Panc1 (cell line): ENCODE measurements around the gene DCUN1D3. TPM values are rescaled to one million over a fixed set of nuclear protein-coding genes. Genes with fewer than 3 reads are reported as not detected.

Experiments
- ATAC-seq: fragments of 200-7000 bp; cut with Tn5 transposase; 2 replicates; pipeline ENCODE4 v1.9.1; 2020; ENCODE audit warnings: mild to moderate bottlenecking, moderate library complexity
- BruUV-seq: library from RNA; stranded (reverse); fragments of 400-500 nt; replicated peaks from 2 replicates; lab custom pipeline; 2021; lab: Mats Ljungman, UMichigan
- CTCF ChIA-PET: fragments of 300-600 bp; sonication (Branson Sonifier 250); formaldehyde crosslinking; loops from one replicate; lab custom pipeline; 2022; ENCODE audit warnings: antibody characterized with exemption; lab: Charles Lee
- POLR2A ChIA-PET: fragments of 300-600 bp; sonication (Branson Sonifier 250); formaldehyde crosslinking; loops from one replicate; lab custom pipeline; 2022; ENCODE audit warnings: antibody characterized with exemption; lab: Charles Lee
- DNase-seq: peaks from one replicate; pipeline ENCODE4 v3.0.0-alpha.2; 2010; ENCODE audit warnings: low read depth, low spot score
- H3K27ac ChIP-seq: 2 replicates; pipeline ENCODE4 v1.5.1; 2011; ENCODE audit warnings: mild to moderate bottlenecking, low read length, inconsistent platforms
- H3K27me3 ChIP-seq: fragments of 200-500 bp; sonication (Bioruptor generic); 2 replicates; pipeline ENCODE4 v1.6.0; 2014; ENCODE audit warnings: low read length, inconsistent platforms; ENCODE audit not compliant: control insufficient read depth, insufficient read depth
- H3K36me3 ChIP-seq: fragments of 200-500 bp; sonication (Bioruptor generic); 2 replicates; pipeline ENCODE4 v1.5.1; 2014; ENCODE audit warnings: inconsistent platforms, mild to moderate bottlenecking, low read length, moderate library complexity; ENCODE audit not compliant: control insufficient read depth, insufficient read depth
- H3K4me1 ChIP-seq: 2 replicates; pipeline ENCODE4 v1.5.1; 2011; ENCODE audit warnings: inconsistent platforms, mild to moderate bottlenecking, low read length, moderate library complexity; ENCODE audit not compliant: control insufficient read depth, insufficient read depth
- H3K4me3 ChIP-seq, 2 experiments: 2 replicates each; pipeline ENCODE4 v1.5.1; 2011 to 2012; ENCODE audit warnings: low read depth in 2 of 2, low read length in 2 of 2, mild to moderate bottlenecking in 2 of 2, inconsistent platforms in 1 of 2, moderate library complexity in 1 of 2
- H3K9me3 ChIP-seq: fragments of 200-500 bp; sonication (Bioruptor generic); 2 replicates; pipeline ENCODE4 v1.5.1; 2014; ENCODE audit warnings: low read depth, mild to moderate bottlenecking, inconsistent platforms, low read length, moderate library complexity; ENCODE audit not compliant: control insufficient read depth, insufficient read depth
- CTCF ChIP-seq: fragments of 450-650 bp; IDR thresholded peaks from 2 replicates; pipeline ENCODE4 v1.5.1; 2017; ENCODE audit warnings: mild to moderate bottlenecking
- POLR2AphosphoS5 ChIP-seq: IDR thresholded peaks from 2 replicates; pipeline ENCODE4 v1.6.1; 2012; ENCODE audit warnings: mild to moderate bottlenecking, low read depth, low read length, moderate library complexity
- SIN3A ChIP-seq: IDR thresholded peaks from 2 replicates; pipeline ENCODE4 v1.6.1; 2012; ENCODE audit warnings: low read depth, mild to moderate bottlenecking, low read length, moderate library complexity, borderline replicate concordance; ENCODE audit not compliant: insufficient read depth
- TCF7L2 ChIP-seq: IDR thresholded peaks from 2 replicates; pipeline ENCODE4 v1.6.1; 2011; ENCODE audit warnings: mild to moderate bottlenecking, low read depth, low read length, inconsistent platforms
- in situ Hi-C: cut with HindIII; loops from 2 replicates; pipeline ENCODE4 v1.10.0; 2016; ENCODE audit warnings: low sequenced_read_pairs, low pct_unique_long_range_greater_than_20kb
- intact Hi-C: fragments of 100-400 bp; cut with micrococcal nuclease; formaldehyde crosslinking; loops from one replicate; pipeline ENCODE4 v1.10.0; 2022; ENCODE audit not compliant: unreplicated experiment
- total RNA-seq: library from RNA; stranded (reverse); gene quantifications from one replicate; pipeline ENCODE4 v1.2.1, GENCODE V29; 2021; ENCODE audit not compliant: unreplicated experiment
- TF ChIP-seq, protein P1 (sequence below), 2 experiments: IDR thresholded peaks; 2 replicates each; pipeline ENCODE4 v1.6.1; 2011 to 2012; ENCODE audit warnings: low read depth in 2 of 2, control low read depth in 1 of 2, low read length in 1 of 2, mild to moderate bottlenecking in 1 of 2, moderate library complexity in 1 of 2; ENCODE audit not compliant: insufficient read depth in 1 of 2

DCUN1D3 gene
- total RNA-seq, 1 experiment from 2014 or later = 23.5 TPM

DNA sequence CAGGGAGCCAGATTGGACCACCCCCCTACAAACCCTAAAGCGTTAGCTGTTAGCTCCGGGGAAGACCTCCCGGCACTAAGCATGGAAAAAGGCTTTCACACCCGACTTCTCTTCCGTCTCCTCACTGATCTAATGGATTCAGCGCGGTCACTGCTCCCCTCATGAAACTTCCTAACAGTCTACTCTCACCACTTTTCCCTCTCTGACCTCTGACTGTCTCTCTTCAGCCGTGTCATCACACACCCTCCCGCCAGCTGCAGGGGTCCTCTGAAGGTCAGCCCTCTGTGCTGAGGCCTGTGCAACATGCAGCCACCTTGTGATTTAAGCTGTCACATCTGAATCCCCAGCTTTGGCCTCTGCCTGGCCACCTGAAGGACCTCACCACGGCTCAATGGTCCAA is 16.1 kb upstream of the DCUN1D3 start:
- TF ChIP-seq SIN3A = no peak
- TF ChIP-seq, protein P1, sequence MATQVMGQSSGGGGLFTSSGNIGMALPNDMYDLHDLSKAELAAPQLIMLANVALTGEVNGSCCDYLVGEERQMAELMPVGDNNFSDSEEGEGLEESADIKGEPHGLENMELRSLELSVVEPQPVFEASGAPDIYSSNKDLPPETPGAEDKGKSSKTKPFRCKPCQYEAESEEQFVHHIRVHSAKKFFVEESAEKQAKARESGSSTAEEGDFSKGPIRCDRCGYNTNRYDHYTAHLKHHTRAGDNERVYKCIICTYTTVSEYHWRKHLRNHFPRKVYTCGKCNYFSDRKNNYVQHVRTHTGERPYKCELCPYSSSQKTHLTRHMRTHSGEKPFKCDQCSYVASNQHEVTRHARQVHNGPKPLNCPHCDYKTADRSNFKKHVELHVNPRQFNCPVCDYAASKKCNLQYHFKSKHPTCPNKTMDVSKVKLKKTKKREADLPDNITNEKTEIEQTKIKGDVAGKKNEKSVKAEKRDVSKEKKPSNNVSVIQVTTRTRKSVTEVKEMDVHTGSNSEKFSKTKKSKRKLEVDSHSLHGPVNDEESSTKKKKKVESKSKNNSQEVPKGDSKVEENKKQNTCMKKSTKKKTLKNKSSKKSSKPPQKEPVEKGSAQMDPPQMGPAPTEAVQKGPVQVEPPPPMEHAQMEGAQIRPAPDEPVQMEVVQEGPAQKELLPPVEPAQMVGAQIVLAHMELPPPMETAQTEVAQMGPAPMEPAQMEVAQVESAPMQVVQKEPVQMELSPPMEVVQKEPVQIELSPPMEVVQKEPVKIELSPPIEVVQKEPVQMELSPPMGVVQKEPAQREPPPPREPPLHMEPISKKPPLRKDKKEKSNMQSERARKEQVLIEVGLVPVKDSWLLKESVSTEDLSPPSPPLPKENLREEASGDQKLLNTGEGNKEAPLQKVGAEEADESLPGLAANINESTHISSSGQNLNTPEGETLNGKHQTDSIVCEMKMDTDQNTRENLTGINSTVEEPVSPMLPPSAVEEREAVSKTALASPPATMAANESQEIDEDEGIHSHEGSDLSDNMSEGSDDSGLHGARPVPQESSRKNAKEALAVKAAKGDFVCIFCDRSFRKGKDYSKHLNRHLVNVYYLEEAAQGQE (IDR thresholded peaks at IDR 0.05; ENCODE audit: insufficient read depth in 1 of 2, low read depth in 2 of 2, low read length in 1 of 2) = no peak
- TF ChIP-seq TCF7L2 = no peak
- TF ChIP-seq POLR2AphosphoS5 = no peak
- no peak for TF ChIP-seq CTCF
- no peak for ATAC-seq
- intact Hi-C loops = no loop called here
- Histone ChIP-seq H3K9me3 (no peaks in the 10 kb centered on the region), H3K36me3 (no peaks in the 10 kb centered on the region), H3K27ac (no peak overlapping the region), H3K27me3 (no peaks in the 10 kb centered on the region), H3K4me3 (no peak overlapping the region), H3K4me1 (peaks cover 5% of the 10 kb centered on the region)
- POLR2A ChIA-PET = no interaction called here
- in situ Hi-C loops = no loop called here
- CTCF ChIA-PET = no interaction called here
- no TSS peak for BruUV-seq
- no peak for DNase-seq

DNA sequence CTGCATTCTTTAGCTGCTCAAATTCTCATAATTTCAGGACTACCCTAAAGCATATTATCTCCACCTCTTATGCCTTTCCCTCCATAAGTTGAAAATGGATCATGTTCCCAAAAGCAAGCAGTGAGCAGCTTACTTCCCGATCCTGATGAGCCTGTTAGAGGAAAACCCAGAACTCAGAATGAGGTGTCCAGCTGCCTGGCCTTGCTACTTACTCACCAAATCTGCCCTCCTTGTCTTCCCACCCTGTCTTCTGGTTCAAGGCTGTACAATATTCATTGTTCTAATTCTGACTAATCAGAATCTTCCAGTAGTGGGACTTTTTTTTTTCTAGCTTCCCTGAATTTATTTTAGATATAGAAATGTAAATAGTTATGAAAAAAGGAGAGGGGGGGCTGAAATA is 11.2 kb upstream of the DCUN1D3 start:
- Histone ChIP-seq H3K27me3 (no peaks in the 10 kb centered on the region), H3K4me1 (peaks cover 30% of the 10 kb centered on the region), H3K27ac (peak overlapping the region; percentile 64; the same call in 1 of the 2 replicates), H3K9me3 (no peaks in the 10 kb centered on the region), H3K36me3 (no peaks in the 10 kb centered on the region), H3K4me3 (no peak overlapping the region)
- POLR2A ChIA-PET = interaction anchor here (0.6 kb wide), 1 partner anchor 8 kb away, joined by 3 read pairs; no protein-coding TSS in a partner anchor
- intact Hi-C loops (no loop called here), in situ Hi-C loops (no loop called here)
- ATAC-seq (no peak), DNase-seq (no peak)
- CTCF ChIA-PET = no interaction called here
- no TSS peak for BruUV-seq
- TF ChIP-seq, protein P1 (IDR thresholded peaks at IDR 0.05; ENCODE audit: insufficient read depth in 1 of 2, low read depth in 2 of 2, low read length in 1 of 2) = no peak
- TF ChIP-seq POLR2AphosphoS5 = no peak
- no peak for TF ChIP-seq CTCF
- no peak for TF ChIP-seq SIN3A
- TF ChIP-seq TCF7L2 = no peak
